HepG2 (cell line): ENCODE results near the gene HOXC4. TPM values are rescaled to one million over a fixed set of nuclear protein-coding genes. Genes with fewer than 3 reads are reported as not detected.

Source experiments
- ATAC-seq: fragments of 200-7000 bp; cut with Tn5 transposase; 3 replicates; pipeline ENCODE4 v1.9.1; 2020; ENCODE audit warnings: mild to moderate bottlenecking, moderate library complexity
- BruUV-seq: library from RNA; stranded (reverse); fragments of 400-500 nt; replicated peaks from 2 replicates; lab custom pipeline; 2021; lab: Mats Ljungman, UMichigan
- CTCF ChIA-PET: fragments of 300-600 bp; formaldehyde crosslinking; extraction: SDS; loops from one replicate; lab custom pipeline; 2021; ENCODE audit warnings: low total read pairs, inconsistent platforms, low intra/inter-chr PET ratio; lab: Yijun Ruan, JAX
- POLR2A ChIA-PET: fragments of 350-600 bp; sonication (Branson Sonifier 250); formaldehyde crosslinking; loops from one replicate; lab custom pipeline; 2020; ENCODE audit warnings: antibody characterized with exemption, inconsistent platforms; lab: Yijun Ruan, JAX
- DNase-seq: peaks from one replicate; pipeline ENCODE4 v3.0.0-alpha.2; 2015; ENCODE audit warnings: low spot score
- FAIRE-seq: peaks from 3 replicates; lab custom pipeline; 2011; peaks lifted over from hg19 to GRCh38; lab: Jason Lieb, UNC
- H2AFZ ChIP-seq: one replicate; pipeline ENCODE4 v1.6.1; 2011; ENCODE audit warnings: low read length, inconsistent platforms
- H3K27ac ChIP-seq: fragments of 300-600 bp; 3 replicates; pipeline ENCODE4 v1.8.0; 2011; ENCODE audit warnings: mixed run types, mild to moderate bottlenecking, mixed read lengths, low read length, inconsistent platforms; ENCODE audit not compliant: insufficient read depth; ENCODE audit errors: extremely low read length
- H3K27me3 ChIP-seq, 2 experiments: fragments of 200-600 bp in 1 of 2; 2 replicates in 1 of 2; 3 replicates in 1 of 2; pipeline versions ENCODE4 v1.6.0 to v1.8.0; 2011; ENCODE audit warnings: low read length in 2 of 2, mild to moderate bottlenecking in 2 of 2, moderate library complexity in 2 of 2, inconsistent platforms in 1 of 2; ENCODE audit not compliant: insufficient read depth in 2 of 2, control insufficient read depth in 1 of 2
- H3K36me3 ChIP-seq, 2 experiments: fragments of 200-600 bp in 1 of 2; replicated peaks in 1 of 2; 2 replicates in 1 of 2; 3 replicates in 1 of 2; pipeline versions ENCODE4 v1.5.1 to v1.8.0; 2011; ENCODE audit warnings: low read length in 2 of 2, inconsistent platforms in 1 of 2; ENCODE audit not compliant: insufficient read depth in 2 of 2, control insufficient read depth in 1 of 2
- H3K4me1 ChIP-seq: 2 replicates; pipeline ENCODE4 v1.5.1; 2012; ENCODE audit warnings: low read length, inconsistent platforms; ENCODE audit not compliant: insufficient read depth
- H3K4me2 ChIP-seq: 2 replicates; pipeline ENCODE4 v1.6.0; 2011; ENCODE audit warnings: low read depth, low read length, inconsistent platforms
- H3K4me3 ChIP-seq, 3 experiments: fragments of 200-600 bp in 1 of 3; sonication (generic), shearing (Covaris generic) in 1 of 3; replicated peaks in 1 of 3; 2 replicates each; pipeline ENCODE4 v1.5.1; 2011 to 2016; ENCODE audit warnings: low read length in 3 of 3, inconsistent platforms in 2 of 3, low read depth in 2 of 3, mild to moderate bottlenecking in 2 of 3, control low read depth in 1 of 3, mixed read lengths in 1 of 3; ENCODE audit not compliant: insufficient read depth in 1 of 3
- H3K79me2 ChIP-seq: one replicate; pipeline ENCODE4 v1.6.1; 2011; ENCODE audit warnings: low read length, inconsistent platforms; ENCODE audit not compliant: insufficient read depth
- H3K9ac ChIP-seq: 2 replicates; pipeline ENCODE4 v1.6.0; 2011; ENCODE audit warnings: mild to moderate bottlenecking, low read depth, low read length, inconsistent platforms; ENCODE audit not compliant: insufficient read depth
- H3K9me3 ChIP-seq: 2 replicates; pipeline ENCODE4 v1.5.1; 2012; ENCODE audit warnings: mild to moderate bottlenecking, low read length
- H4K20me1 ChIP-seq: 2 replicates; pipeline ENCODE4 v1.6.0; 2011; ENCODE audit warnings: inconsistent platforms, mild to moderate bottlenecking, low read length, moderate library complexity; ENCODE audit not compliant: insufficient read depth
- ARID2 ChIP-seq: sonication (generic); formaldehyde crosslinking; IDR thresholded peaks from 2 replicates; pipeline ENCODE4 v1.8.1; 2022; ENCODE audit warnings: mild to moderate bottlenecking, missing genetic modification reagents, borderline replicate concordance
- BRCA1 ChIP-seq: sonication (generic); formaldehyde crosslinking; IDR thresholded peaks from 2 replicates; pipeline ENCODE4 v1.4.0; 2020; ENCODE audit warnings: missing genetic modification reagents
- HCFC1 ChIP-seq: fragments of 150-350 bp; IDR thresholded peaks from 2 replicates; pipeline ENCODE4 v1.6.1; 2014; ENCODE audit warnings: low read depth, low read length
- HMG20B ChIP-seq: conservative IDR thresholded peaks from 2 replicates; pipeline ENCODE4 v1.6.1; 2016; ENCODE audit warnings: missing genetic modification reagents, missing compliant biosample characterization
- HOMEZ ChIP-seq: IDR thresholded peaks from 2 replicates; pipeline ENCODE4 v1.6.1; 2016; ENCODE audit warnings: low read depth
- ISL2 ChIP-seq: sonication (generic); formaldehyde crosslinking; IDR thresholded peaks from 2 replicates; pipeline ENCODE4 v1.5.0; 2020; ENCODE audit warnings: missing genetic modification reagents
- MLX ChIP-seq: IDR thresholded peaks from 2 replicates; pipeline ENCODE4 v1.6.1; 2016
- MXD3 ChIP-seq: IDR thresholded peaks from 2 replicates; pipeline ENCODE4 v1.6.1; 2016; ENCODE audit warnings: mild to moderate bottlenecking, missing biosample characterization, missing genetic modification reagents
- MXI1 ChIP-seq: IDR thresholded peaks from 3 replicates; pipeline ENCODE4 v1.6.1; 2012; ENCODE audit warnings: low read depth, low read length, inconsistent platforms, borderline replicate concordance
- PLRG1 ChIP-seq: fragments of 450-650 bp; conservative IDR thresholded peaks from 2 replicates; pipeline ENCODE4 v1.6.1; 2016
- RBAK ChIP-seq: sonication (generic); formaldehyde crosslinking; IDR thresholded peaks from 2 replicates; pipeline ENCODE4 v1.5.1; 2020; ENCODE audit warnings: mild to moderate bottlenecking, missing genetic modification reagents
- SMARCC2 ChIP-seq: fragments of 450-650 bp; IDR thresholded peaks from 2 replicates; pipeline ENCODE4 v1.6.1; 2017; ENCODE audit warnings: antibody characterized with exemption, mild to moderate bottlenecking
- ZNF260 ChIP-seq: sonication (generic); formaldehyde crosslinking; IDR thresholded peaks from 2 replicates; pipeline ENCODE4 v1.4.0; 2020; ENCODE audit warnings: missing genetic modification reagents, low read depth, mild to moderate bottlenecking, borderline replicate concordance
- ZNF503 ChIP-seq: sonication (generic); formaldehyde crosslinking; IDR thresholded peaks from 2 replicates; pipeline ENCODE4 v1.4.0; 2020; ENCODE audit warnings: missing genetic modification reagents
- ZNF614 ChIP-seq: IDR thresholded peaks from 2 replicates; pipeline ENCODE4 v1.6.1; 2018; ENCODE audit warnings: missing biosample characterization, missing genetic modification reagents, inconsistent platforms, borderline replicate concordance
- ZNF616 ChIP-seq: sonication (generic); formaldehyde crosslinking; IDR thresholded peaks from 2 replicates; pipeline ENCODE4 v1.5.0; 2020; ENCODE audit warnings: low read depth, mild to moderate bottlenecking, missing genetic modification reagents
- ZNF619 ChIP-seq: sonication (generic); formaldehyde crosslinking; IDR thresholded peaks from 2 replicates; pipeline ENCODE4 v1.4.0; 2020; ENCODE audit warnings: mild to moderate bottlenecking, missing genetic modification reagents
- WGBS: methylation state at CpG from one replicate; pipeline ENCODE4 v1.1.6; 2017; ENCODE audit warnings: low lambda C conversion rate; 5-methylcytosine and 5-hydroxymethylcytosine counted together
- in situ Hi-C: cut with HindIII; loops from 2 replicates; pipeline ENCODE4 v1.10.0; 2017; ENCODE audit warnings: low pct_unique_long_range_greater_than_20kb; ENCODE audit not compliant: extremely low pct_ligation_motif_present
- intact Hi-C: fragments of 100-400 bp; cut with micrococcal nuclease; formaldehyde crosslinking; loops from one replicate; pipeline ENCODE4 v1.10.0; 2022; ENCODE audit not compliant: unreplicated experiment
- polyA plus RNA-seq, 8 experiments: library from polyadenylated mRNA; depleted of rRNA in 3 of 8; stranded (reverse) in 7 of 8; unstranded in 1 of 8; fragments of >200 nt; fragmentation: Illumina TruSeq in 4 of 8; extraction: Trizol in 4 of 8; gene quantifications; 2 replicates each; pipeline versions ENCODE4 v1.2.1 to v1.2.3, GENCODE V29; 2011 to 2016; ENCODE audit warnings: low read depth in 4 of 8, missing spikeins in 1 of 8, mixed read lengths in 1 of 8; ENCODE audit not compliant: insufficient read depth in 1 of 8
- total RNA-seq, 5 experiments: library from RNA; depleted of rRNA; stranded (reverse); fragments of >200 nt; fragmentation: Illumina TruSeq; extraction: Trizol; gene quantifications; 2 replicates each; pipeline ENCODE4 v1.2.3, GENCODE V29; 2016; ENCODE audit warnings: low read depth in 1 of 5

The HOXC4 gene
- total and polyA plus RNA-seq, 2 of the 13 experiments (the other 11 are each of a cell fraction or from before 2014, with no cell fraction given): not detected

DNA sequence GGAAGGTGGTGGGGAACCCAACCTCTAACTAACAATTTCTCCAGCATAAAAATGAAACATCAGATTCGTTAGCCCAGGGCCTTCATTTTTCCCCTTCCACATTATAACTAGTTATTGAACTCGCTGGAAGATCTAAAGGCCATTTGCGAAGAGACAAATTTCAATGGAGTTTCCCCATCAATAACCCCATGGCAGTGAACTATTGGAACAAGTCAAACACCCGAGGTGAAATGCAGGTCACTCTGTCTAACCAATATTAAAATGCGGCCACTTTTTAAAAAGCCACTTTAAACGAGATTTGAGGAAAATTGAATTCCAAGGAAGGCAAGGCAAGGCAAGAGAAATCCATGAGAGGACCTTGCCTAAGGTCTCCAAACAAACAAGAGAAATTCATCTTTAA lies 4.5 kb upstream of the HOXC4 start:
- Histone ChIP-seq H3K36me3 (no peaks in the 10 kb centered on the region), H3K27ac (no peak overlapping the region), H3K4me3 (no peak overlapping the region), H3K27me3 (peaks cover 10 to 88% of the 10 kb centered on the region in 2 experiments), H3K9me3 (no peaks in the 10 kb centered on the region), H2AFZ (no peak overlapping the region), H3K4me2 (no peak overlapping the region), H3K9ac (no peak overlapping the region), H3K4me1 (no peaks in the 10 kb centered on the region), H4K20me1 (no peaks in the 10 kb centered on the region), H3K79me2 (no peaks in the 10 kb centered on the region)
- ATAC-seq (no peak), DNase-seq (no peak), FAIRE-seq (no peak)
- no peak for TF ChIP-seq HCFC1
- 16% methylated on average over 6 of the region's 6 CpGs for WGBS
- intact Hi-C loops (no loop called here), in situ Hi-C loops (no loop called here)
- ChIA-PET POLR2A (no interaction called here), CTCF (no interaction called here)
- no TSS peak for BruUV-seq

DNA sequence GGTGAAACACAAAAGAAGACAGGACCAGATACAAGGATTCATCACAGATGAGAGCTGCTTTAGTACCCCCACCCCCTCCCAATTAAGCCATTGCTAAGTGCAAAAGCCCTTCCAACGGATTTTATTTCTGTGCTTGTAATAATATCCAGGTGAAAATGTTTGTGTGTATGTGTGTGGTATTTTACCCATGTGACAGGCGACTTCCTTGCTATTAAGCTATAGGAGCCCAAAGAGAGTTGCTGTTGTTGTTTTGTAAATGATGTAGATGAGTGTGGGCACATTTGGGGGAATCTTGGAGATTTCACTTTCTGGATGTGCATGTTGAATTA lies 3.2 kb upstream of the HOXC4 start:
- Histone ChIP-seq H3K9me3 (no peaks in the 10 kb centered on the region), H3K4me1 (no peaks in the 10 kb centered on the region), H4K20me1 (no peaks in the 10 kb centered on the region), H2AFZ (no peak overlapping the region), H3K27me3 (peaks cover 12 to 84% of the 10 kb centered on the region in 2 experiments), H3K36me3 (no peaks in the 10 kb centered on the region), H3K4me2 (no peak overlapping the region), H3K79me2 (no peaks in the 10 kb centered on the region), H3K4me3 (no peak overlapping the region), H3K27ac (no peak overlapping the region), H3K9ac (no peak overlapping the region)
- no peak for DNase-seq
- FAIRE-seq: no peak
- intact Hi-C loops (no loop called here), in situ Hi-C loops (no loop called here)
- ChIA-PET POLR2A (no interaction called here), CTCF (no interaction called here)
- no peak for ATAC-seq
- 20% methylated on average over 2 of the region's 2 CpGs for WGBS
- no TSS peak for BruUV-seq
- TF ChIP-seq ZNF503 (CRISPR knock-in tag) (no peak), ARID2 (CRISPR knock-in tag) (no peak), BRCA1 (CRISPR knock-in tag) (no peak), RBAK (no peak), ISL2 (CRISPR knock-in tag) (no peak), ZNF614 (no peak), HOMEZ (CRISPR knock-in tag) (no peak), PLRG1 (no peak), SMARCC2 (no peak), HMG20B (CRISPR knock-in tag) (no peak), ZNF260 (CRISPR knock-in tag) (no peak), MXI1 (no peak), ZNF616 (CRISPR knock-in tag) (no peak), ZNF619 (no peak), MXD3 (CRISPR knock-in tag) (no peak), MLX (CRISPR knock-in tag) (no peak)
